ENCODE measurements around the gene CALY. TPM values are rescaled to one million over a fixed set of nuclear protein-coding genes. Genes with fewer than 3 reads are reported as not detected.
"Not testable (repeated sequence)": the region's sequence is repeated elsewhere in the genome, so short reads cannot be mapped to it uniquely, and the experiment has no call there.

Gene CALY
- total RNA-seq, 1 experiment from 2014 or later: not detected

DNA sequence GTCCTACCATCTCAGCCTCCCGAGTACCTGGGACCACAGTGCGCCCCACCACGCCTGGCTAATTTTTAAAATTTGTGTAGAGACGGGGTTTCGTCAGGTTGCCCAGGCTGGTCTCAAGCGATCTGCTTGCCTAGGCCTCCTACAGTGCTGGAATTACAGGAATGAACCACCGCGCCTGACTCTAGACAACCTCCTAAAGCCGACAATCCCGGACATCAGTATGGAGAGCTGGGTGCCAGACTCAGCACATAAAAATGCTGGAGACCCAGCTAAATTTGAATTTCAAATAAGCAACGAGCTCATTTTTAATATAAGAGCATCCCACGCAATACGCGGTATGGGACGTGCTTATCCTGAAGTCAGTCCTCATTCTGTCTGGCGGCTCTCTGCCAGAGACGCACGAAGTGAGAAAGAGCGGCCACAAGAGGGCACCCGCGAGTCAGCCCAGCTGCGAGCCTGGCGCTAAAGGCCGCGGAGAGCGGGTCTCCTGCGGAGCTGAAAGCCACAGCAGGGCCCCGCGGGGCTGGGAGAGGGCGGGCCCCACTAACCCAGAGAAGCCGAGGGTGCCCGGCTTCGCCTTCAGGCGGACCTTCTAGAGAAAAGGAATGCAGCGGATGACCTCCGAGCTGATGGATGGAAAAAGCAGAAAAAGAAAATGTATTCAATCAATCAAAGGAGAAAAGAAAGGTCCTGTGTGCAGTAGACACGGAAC is 7.0 kb downstream of the CALY start:
- DNase-seq (ENCODE audit: low spot score): peak; percentile 90

DNA sequence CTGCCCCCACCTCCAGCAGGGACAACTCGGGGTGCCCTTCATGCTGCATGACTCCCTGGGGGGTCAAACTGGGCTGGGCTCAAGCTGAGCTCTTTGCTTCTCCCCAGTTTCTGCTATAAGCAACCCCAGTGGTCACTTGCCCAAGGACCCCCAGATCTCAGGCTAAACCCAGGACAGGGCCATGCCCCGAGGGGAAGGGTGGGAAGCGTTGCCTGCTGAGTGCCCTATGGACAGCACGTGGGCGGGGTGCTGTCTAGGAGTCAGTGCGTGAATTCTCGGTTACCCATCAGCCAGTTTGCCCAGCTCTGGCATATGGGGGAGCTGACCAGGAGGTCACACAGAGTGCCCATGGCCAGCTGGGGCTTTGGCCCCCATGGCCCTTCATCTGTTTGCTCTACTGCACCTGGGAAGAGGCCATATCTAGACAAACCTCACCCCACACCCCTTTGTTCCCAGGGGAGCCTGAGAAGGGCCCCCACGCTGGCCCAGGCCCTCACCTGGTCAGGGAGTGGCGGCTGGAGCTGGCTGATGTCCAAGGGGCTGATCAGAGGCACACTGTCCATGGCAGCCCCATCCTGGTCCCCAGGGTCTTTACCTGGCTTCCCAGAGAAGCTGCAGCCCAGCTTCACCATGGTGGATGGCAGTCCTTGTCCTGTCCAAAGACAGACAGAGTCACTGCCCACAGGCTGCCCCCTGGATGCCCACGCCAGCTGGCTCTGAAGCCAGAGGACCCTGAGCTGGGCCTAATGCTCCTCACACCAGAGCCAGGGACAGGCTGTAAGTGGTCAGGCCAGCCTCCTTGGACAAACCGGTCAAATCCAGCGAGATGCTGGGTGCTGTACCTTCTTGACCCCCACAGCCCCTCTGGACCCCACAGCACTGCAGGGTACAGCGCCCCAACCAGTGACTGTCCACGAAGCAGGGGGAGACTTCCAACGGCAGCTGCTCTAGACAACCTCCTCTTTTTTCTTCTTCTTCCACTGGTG is 8.0 kb downstream of the CALY start:
- DNase-seq (ENCODE audit: low spot score): no peak

DNA sequence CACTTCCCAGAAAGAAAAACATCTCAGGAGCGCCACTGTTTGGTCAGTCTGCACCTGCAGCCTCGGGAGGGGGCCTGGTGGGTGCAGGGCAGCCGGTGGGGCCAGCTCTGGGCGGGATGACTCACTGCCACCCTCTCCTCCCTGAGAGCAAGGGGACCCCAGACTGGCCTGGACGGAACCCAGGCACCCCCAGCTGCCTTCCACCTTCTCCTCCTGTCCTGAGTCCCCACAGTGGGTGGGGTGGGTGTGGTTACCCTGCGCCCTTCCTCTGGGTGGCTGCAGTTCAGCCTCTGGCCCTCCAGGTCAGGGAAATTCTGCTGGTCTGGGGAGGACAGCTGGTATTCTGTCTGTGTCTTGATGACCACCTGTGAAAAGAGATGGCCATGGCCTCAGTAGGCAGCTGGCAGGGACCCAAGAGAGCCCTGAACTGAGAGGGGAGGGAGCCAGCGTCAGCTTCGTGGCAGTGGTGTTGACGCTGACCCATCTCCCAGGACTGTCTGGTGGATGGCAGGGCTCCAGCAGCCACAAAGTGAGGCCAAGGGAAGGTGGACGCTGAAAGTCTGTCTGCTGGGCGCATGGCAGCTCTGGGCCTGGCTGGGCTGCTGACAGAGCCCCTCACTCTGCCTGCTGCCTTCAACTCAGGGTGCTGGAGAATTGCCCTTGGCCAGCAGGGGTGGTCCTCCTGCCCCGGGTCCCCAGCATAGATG is 8.9 kb downstream of the CALY start:
- no peak for DNase-seq (ENCODE audit: low spot score)

DNA sequence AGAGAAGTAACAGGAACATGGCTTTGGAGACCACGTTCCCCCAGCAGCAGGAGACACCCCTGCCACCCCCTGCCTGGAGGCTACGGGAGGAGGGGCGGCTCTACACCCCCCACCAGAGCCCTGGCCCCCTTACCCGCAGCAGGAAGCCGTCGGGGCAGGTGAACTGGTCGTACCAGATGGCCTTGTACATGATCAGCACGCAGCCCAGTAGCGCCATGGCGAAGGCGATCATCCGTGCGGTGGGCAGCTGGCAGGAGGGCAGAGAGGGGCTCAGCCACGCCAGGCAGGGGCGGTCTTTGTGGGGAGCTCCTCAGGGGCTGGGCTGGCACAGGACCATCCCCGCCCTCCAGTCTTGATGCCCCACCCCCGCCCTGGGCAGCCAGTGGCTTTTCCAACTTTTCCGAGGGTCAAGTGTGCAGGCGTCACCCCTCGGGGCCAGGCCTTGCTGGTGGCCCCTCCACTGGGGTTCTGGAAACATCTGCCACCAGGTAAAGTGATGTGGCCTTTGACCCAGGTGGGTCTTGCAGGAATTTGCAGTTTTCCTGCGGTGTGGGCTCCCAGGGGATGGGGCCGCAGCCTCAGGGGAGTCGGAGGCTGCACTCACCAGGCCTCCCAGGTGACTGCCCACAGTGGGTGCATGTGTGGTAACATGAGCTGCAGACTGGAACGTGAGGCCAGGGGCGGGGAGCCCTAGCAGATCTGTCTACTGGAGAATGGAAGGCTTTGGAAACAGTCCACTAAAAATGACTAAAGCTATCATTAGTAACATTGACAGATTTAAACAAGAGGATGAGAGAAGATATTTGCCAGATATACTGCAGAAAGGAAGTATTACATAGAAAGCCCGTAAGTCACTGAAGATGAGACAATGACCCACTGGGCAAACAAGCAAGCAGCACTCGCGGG is 9.7 kb downstream of the CALY start:
- DNase-seq (ENCODE audit: low spot score): no peak

DNA sequence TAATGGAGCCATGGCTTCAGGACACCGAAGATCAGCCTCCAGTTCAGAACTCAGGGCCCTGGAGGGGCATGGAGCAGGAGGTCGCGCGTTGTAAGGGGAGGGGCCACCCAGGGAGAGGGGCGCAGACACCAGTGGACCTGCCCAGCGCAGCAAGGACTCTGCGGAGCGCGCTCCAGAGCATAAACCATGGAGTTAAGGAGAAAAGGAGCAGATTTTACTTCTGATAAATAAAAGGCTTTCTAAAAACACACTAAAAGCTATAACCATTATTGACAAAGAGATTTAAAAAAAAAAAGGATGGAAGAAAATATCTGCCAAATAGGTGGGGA is 10.5 kb downstream of the CALY start:
- DNase-seq (ENCODE audit: low spot score): no peak

DNA sequence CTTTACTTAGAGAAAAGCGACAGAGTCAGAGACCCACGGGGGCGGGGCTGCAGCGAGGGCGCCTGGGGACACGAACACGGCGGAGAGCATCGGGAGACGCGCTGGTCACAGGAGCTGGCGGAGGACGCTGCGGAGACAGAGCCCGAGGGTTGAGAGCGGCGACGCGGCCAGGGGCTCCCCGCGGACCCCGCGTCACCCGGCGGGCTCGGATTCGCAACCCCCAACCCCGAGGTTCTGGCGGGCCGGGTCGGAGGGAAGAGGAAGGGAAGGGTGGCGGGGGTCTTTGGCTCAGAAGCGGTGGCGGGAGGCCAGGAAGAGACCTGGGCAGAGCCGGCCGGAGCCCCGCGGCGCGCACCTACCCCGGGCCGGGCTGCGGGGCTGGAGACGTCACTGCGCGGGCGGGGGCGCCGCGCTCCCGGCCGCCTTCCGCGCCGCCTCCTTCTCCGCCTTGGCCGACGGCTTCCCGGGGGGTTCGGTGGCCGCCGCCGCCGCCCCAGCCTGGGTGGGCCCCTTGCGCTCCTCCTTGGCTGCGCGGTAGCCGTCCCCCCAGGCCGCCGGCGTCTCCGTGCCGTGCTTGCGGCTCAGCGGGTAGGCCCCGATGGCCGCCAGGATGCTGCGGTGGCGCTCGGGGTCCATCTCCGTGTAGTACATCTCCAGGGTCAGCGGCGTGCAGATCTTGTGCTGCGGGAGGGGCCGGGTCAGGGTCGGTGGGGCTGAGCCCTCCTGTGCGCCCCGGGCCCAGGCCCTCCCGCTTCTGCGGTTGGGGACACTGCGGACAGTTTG is 11.1 kb downstream of the CALY start:
- DNase-seq (ENCODE audit: low spot score): no peak

DNA sequence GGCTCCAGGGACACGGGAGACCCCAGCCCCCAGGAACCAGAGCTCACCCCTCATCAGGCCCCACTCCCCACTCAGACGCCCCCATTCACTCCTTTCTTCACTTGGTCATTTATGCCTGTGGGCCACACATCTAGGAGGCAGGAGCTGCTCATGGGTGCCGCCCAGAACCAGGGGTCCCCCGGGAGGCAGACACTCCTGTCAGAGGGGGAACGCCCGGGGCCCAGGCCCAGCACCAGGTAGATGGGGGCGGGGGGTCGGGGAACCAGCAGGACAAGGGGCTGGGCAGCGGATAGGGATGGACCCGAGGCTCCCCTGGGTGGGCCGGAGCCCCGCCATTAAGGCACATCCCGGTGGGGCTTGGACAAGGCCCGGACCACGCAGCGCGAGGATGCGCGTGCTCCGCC is 11.8 kb downstream of the CALY start:
- no peak for DNase-seq (ENCODE audit: low spot score)

DNA sequence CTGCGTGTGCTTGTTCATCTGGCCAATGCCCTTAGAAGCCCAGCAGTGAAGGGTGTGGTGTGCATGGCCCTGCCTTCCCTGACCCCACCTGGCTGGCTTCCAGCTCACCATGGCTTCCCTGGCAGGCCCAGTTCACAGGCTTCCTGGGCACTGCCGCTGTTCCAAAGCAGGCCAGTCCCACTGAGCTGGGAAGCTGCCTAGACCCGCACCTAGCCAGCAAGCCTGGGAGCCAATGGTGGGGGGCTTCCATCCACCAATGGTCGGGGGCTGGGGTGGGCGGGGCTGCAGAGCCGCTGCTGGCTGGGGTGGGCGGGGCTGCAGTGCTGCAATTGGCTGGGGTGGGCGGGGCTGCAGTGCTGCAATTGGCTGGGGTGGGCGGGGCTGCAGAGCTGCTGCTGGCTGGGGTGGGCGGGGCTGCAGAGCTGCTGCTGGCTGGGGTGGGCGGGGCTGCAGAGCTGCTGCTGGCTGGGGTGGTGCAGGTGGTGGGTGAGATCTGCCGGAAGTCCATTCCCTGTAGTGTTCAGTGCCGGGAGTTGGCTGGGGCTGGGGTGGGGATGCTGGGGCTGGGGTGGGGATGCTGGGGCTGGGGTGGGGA is 12.4 kb downstream of the CALY start:
- peak; percentile 78 for DNase-seq (ENCODE audit: low spot score)

DNA sequence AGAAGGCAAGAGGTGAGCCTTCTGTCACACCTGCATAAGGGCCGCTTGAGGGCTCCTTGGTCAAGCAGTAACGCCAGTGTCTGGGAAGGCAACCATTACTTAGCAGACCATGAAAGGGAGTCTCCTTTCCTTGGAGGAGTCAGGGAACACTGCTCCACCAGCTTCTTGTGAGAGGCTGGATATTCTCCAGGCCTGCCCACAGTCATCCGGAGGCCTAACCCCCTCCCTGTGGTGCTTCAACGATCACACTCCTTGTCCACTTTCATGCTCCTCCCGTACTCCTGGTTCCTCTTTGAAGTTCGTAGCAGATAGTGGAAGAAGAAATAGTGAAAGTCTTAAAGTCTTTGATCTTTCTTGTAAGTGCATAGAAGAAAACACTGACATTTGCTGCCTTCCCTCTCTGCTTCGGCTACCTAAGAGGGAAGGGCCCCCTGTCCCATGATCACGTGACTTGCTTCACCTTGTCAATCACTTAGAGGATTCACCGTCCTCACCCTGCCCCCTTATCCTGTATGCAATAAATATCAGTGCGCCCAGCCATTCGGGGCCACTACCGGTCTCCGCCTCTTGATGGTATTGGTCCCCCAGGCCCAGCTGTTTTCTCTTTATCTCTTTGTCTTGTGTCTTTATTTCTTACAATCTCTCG is 14.5 kb downstream of the CALY start:
- not testable (repeated sequence) for DNase-seq (ENCODE audit: low spot score)

DNA sequence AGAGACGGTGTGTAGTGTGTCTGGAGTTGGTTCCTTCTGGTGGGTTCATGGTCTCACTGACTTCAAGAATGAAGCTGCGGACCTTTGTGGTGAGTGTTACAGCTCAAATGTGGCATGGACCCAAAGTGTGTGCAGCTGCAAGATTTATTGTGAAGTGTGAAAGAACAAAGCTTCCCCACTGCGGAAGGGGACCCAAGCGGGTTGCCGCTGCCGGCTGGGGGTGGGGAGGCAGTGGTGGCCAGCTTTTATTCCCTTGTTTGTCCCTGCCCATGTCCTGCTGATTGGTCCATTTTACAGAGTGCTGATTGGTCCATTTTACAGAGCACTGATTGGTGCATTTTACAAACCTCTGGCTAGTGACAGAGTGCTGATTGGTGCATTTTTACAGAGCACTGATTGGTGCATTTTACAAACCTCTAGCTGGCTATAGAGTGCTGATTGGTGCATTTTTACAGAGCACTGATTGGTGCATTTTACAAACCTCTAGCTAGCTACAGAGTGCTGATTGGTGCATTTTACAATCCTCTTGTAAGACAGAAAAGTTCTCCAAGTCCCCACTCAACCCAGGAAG is 15.8 kb downstream of the CALY start:
- DNase-seq (ENCODE audit: low spot score): not testable (repeated sequence)

DNA sequence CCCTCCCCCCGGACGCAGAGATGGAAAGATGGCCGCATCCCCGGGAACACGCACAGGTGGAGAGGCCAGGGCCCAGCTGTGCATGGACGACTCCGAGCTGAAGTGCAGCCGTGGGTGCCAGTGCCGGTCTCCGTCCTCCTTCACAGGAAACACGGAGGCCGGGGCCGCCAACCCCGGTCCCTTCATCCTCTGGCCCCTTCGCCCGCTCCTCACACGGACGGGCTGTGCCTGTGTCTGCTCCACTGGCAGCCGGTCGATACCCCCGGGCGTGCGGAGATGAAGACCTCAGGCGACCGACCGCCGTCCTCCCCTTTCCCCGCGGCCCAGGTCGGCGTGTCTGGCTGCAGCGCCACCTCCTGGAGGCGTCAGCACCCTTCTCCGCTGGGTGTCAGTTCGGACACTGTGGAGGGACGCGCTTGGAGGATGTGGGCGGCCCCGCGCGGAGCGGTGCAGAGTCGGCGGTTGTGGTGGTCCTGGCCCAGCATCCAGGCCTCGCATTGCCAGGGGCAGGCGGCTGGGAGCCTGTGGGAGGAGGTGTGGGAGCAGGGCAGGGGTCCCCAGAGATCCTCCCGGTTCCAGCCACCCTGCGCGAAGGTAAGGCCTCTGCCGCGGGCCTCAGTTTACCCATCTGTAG is 18.1 kb downstream of the CALY start:
- peak; percentile 42 for DNase-seq (ENCODE audit: low spot score)

DNA sequence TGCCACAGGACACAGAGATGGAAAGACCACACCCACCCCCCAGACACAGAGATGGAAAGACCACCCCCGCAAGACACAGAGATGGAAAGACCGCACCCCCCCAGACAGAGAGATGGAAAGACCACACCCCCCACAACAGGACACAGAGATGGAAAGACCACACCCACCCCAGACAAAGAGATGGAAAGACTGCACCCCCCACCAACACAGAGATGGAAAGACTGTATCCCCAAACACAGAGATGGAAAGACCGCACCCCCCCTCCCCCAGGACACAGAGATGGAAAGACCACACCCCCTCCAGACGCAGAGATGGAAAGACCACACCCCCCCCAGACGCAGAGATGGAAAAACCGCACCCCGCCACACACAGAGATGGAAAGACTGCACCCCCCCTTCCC is 20.0 kb downstream of the CALY start:
- DNase-seq (ENCODE audit: low spot score): no peak

DNA sequence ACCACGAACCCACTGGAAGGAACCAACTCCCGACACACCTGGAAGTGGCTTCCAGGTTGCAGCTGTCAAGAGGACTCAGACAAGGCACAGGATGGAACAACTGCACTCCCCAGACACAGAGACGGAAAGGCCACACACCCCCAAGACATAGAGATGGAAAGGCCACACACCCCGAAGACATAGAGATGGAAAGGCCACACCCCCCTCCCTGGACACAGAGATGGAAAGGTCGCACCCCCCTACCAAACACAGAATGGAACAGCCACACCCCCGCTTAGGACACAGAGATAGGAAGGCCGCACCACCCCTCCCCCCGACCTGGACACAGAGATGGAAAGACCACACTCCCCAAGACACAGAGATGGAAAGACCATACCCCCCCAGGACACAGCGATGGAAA is 20.4 kb downstream of the CALY start:
- DNase-seq (ENCODE audit: low spot score): no peak

DNA sequence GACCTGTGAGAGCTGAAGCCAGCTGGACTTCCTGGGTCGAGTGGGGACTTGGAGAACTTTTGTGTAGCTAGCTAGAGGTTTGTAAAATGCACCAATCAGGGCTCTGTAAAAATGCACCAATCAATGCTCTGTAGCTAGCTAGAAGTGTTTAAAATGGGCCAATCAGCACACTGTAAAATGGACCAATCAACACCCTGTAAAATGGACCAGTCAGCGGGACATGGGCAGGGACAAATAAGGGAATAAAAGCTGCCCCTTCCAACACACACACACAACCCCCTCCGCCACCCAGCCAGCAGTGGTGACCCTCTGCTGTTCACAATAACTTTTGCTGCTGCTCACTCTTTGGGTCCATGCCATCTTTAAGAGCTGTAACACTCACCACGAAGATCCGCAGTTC is 20.8 kb downstream of the CALY start:
- DNase-seq (ENCODE audit: low spot score): peak; percentile 28

DNA sequence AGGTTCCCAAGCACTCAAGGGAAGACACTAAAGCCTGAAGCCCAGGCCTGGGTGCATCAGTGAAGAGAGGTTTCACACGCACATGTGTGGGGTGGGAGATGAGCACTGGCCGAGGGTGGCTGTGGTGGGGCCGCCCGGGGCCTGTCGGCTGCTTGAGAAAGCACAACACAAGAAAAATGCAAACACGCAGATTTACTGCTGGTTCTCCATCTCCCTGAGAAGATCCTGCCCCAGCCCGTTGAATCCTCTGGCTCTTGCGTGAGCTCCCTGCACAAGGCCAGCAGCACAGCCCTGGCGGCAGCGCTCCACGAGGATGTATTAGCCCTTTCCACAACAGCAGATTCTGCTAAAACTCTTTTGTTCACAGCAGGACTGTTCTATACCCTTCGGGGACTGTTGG is 21.8 kb downstream of the CALY start:
- no peak for DNase-seq (ENCODE audit: low spot score)

DNA sequence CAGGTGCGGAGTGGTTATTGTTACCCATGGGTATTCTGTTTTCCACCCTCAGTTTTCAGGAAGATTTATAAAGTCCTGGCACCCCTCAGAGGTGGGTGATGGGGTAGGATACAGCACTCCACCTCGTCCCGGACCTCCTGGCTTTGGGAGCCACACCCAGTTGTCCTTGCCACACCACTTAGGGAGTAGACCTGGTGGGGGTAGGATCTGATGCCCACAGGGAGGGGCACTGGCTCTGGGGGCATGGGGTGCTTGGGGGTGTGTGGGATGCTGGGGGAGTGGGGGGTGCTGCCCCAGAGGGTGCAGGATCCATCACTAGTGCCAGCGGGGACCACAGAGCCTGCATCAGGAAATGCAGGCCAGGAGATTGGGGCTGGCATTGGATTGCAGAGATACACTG is 23.5 kb downstream of the CALY start:
- no peak for DNase-seq (ENCODE audit: low spot score)

DNA sequence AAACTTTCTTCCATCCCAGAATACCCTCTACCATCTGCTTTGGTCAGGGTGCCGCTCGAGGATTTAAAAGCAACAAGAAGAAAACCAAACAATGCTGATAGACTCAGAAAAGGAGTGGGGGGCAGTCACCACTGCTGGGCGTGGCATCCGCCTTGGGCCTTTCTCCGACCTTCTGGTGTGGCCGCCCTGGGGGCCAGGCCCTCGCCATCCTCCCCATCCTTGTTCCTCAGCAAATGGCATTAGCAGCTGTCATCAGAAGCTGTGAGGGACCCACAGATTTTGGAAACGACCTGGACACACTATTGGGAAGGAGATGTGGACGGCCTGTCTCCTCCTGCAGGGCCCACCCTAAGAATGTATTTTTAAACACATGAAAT is 23.9 kb downstream of the CALY start:
- no peak for DNase-seq (ENCODE audit: low spot score)

DNA sequence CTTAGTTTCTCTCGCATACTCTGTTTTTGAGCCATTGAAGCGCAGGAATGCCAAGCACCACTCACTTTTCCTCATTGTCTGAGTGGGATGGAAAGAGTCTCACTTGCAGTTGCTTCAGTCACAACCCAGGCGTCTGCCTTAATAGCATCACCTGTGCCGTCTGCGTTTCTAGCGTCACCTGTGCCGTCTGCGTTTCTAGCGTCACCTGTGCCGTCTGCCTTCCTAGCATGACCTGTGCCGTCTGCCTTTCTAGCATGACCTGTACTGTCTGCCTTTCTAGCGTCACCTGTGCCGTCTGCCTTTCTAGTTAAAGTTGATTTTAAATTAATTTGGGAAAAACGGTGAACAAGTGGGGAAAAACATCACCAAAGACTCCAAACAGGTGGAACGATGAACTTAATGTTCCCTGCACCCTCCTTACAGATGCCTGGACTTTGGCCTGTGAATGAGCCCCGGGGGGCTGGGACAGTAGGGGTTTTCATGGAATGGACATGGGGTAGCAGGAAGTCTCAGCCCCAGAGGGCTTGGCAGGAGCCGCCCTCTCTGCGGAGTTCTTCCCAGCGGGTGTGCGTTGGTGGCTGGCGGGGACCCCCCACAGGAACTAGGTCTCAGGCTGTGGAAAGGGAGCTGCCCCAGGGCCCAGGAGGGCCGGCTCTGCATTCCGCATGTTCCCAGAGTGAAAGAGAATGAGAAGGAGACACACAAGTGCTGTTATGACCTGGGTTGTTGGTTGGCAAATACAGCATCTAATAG is 24.5 kb downstream of the CALY start:
- no peak for DNase-seq (ENCODE audit: low spot score)
